ENCODE measurements around the gene TTC28. TPM values are rescaled to one million over a fixed set of nuclear protein-coding genes. Genes with fewer than 3 reads are reported as not detected.

TTC28 gene
- total and polyA plus RNA-seq, 2 donors (not counting 3 experiments of a cell fraction or from before 2014, with no cell fraction given) = 16.5 to 51.1 TPM

DNA sequence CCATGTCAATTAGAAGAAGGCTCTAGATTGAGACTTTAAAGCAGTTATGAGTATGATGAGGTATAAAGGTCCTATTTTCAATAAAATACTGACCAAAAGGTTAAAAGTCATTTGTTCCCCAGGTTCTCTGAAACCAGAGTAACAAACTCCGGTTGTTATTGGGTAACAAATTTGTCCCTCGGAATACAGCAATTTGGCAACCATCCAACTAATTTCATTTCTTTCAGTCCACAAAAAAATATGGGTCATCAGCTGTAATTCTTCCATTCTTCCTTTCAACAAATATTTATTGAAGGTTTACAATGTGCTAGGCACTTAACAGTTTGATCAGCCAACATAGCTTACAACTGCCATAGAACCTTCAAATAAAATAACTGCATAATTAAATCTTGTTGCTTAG is 79.9 kb downstream of the TTC28 start:
- no peaks in the 10 kb centered on the region for H3K9me3 ChIP-seq (replicated peaks; ENCODE audit: control insufficient read depth, insufficient read depth, low read length)
- no peak overlapping the region for H3K9ac ChIP-seq (replicated peaks; ENCODE audit: extremely low read depth, insufficient read depth, low read length)
- POLR2A ChIA-PET = interaction anchor here (0.6 to 0.7 kb wide), 2 partner anchors 124 to 178 kb away, joined by 3 read pairs; no protein-coding TSS in a partner anchor
- no peaks in the 10 kb centered on the region for H3K9me1 ChIP-seq (replicated peaks; ENCODE audit: control insufficient read depth, extremely low read depth, insufficient read depth, low read length)
- H3K4me2 ChIP-seq (ENCODE audit: insufficient read depth, low read length) = no peak overlapping the region
- no peaks in the 10 kb centered on the region for H4K20me1 ChIP-seq (replicated peaks; ENCODE audit: control insufficient read depth, extremely low read depth, insufficient read depth, low read length)
- intact Hi-C loops (cut with micrococcal nuclease) = loop anchor here (1.0 to 10.0 kb wide), 7 partner anchors 143 to 715 kb away; partner anchors contain the start of genes CCDC117 and HSCB
- DNase-seq (ENCODE audit: low read depth, low spot score) (no peak), FAIRE-seq (no peak)
- TF ChIP-seq GATA2 (IDR thresholded peaks at IDR 0.05; ENCODE audit: insufficient read depth, insufficient read length, low read depth, low read length) = no peak
- TF ChIP-seq MYC (IDR thresholded peaks at IDR 0.05; ENCODE audit: low read depth, low read length) = no peak
- no peak for TF ChIP-seq POLR2A (IDR thresholded peaks at IDR 0.05; ENCODE audit: low read depth, low read length)
- TF ChIP-seq POLR2AphosphoS5 (IDR thresholded peaks at IDR 0.05; ENCODE audit: insufficient read depth, low read depth, low read length) = no peak
- TF ChIP-seq EZH2 (IDR thresholded peaks at IDR 0.05; ENCODE audit: borderline replicate concordance, low read depth, low read length, severe bottlenecking) = no peak
- TF ChIP-seq, protein P1, sequence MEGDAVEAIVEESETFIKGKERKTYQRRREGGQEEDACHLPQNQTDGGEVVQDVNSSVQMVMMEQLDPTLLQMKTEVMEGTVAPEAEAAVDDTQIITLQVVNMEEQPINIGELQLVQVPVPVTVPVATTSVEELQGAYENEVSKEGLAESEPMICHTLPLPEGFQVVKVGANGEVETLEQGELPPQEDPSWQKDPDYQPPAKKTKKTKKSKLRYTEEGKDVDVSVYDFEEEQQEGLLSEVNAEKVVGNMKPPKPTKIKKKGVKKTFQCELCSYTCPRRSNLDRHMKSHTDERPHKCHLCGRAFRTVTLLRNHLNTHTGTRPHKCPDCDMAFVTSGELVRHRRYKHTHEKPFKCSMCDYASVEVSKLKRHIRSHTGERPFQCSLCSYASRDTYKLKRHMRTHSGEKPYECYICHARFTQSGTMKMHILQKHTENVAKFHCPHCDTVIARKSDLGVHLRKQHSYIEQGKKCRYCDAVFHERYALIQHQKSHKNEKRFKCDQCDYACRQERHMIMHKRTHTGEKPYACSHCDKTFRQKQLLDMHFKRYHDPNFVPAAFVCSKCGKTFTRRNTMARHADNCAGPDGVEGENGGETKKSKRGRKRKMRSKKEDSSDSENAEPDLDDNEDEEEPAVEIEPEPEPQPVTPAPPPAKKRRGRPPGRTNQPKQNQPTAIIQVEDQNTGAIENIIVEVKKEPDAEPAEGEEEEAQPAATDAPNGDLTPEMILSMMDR (IDR thresholded peaks at IDR 0.05; ENCODE audit: extremely low read depth in 1 of 2, insufficient read depth in 1 of 2, low read depth in 1 of 2, low read length in 2 of 2) = no peak
- TF ChIP-seq JUN (IDR thresholded peaks at IDR 0.05; ENCODE audit: borderline replicate concordance, insufficient read depth, insufficient read length, low read depth) = no peak
- TF ChIP-seq, protein P2, sequence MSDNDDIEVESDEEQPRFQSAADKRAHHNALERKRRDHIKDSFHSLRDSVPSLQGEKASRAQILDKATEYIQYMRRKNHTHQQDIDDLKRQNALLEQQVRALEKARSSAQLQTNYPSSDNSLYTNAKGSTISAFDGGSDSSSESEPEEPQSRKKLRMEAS (IDR thresholded peaks at IDR 0.05; ENCODE audit: insufficient read depth, insufficient read length) = no peak
- no peak for TF ChIP-seq FOS (IDR thresholded peaks at IDR 0.05; ENCODE audit: borderline replicate concordance, insufficient read depth, low read length)
- no peak overlapping the region for H3K27ac ChIP-seq (ENCODE audit: insufficient read depth, low read depth, low read length)
- dilution Hi-C loops (cut with MboI; ENCODE audit: extremely low pct_ligation_motif_present, low sequenced_read_pairs) = no loop called here
- peaks cover 5% of the 10 kb centered on the region for H3K4me1 ChIP-seq (ENCODE audit: control insufficient read depth, extremely low read depth, insufficient read depth, low read length)
- CTCF ChIA-PET = interaction anchor here (0.6 to 4.4 kb wide), 31 partner anchors 20 to 648 kb away, joined by 3 to 246 read pairs (median 7); partner anchors contain the start of genes CCDC117, CHEK2, HSCB and XBP1
- H3K79me2 ChIP-seq (ENCODE audit: control insufficient read depth, insufficient read depth, low read length) = no peaks in the 10 kb centered on the region
- no peak overlapping the region for H3K4me3 ChIP-seq (replicated peaks in 1 of 3; ENCODE audit: insufficient read depth in 1 of 3, low read depth in 1 of 3, low read length in 3 of 3)
- no peaks in the 10 kb centered on the region for H3K36me3 ChIP-seq (ENCODE audit: control insufficient read depth in 2 of 2, extremely low read depth in 1 of 2, insufficient read depth in 2 of 2, low read length in 2 of 2)
- no TSS peak for BruUV-seq (replicated peaks)
- no peak overlapping the region for H2AFZ ChIP-seq (ENCODE audit: low read depth, low read length)
- no peaks in the 10 kb centered on the region for H3K27me3 ChIP-seq (ENCODE audit: control insufficient read depth in 2 of 2, insufficient read depth in 2 of 2, low read length in 2 of 2)

Data from endothelial cell of umbilical vein (primary cell).